Measurements from ENCODE around the gene GPD1L. TPM values are rescaled to one million over a fixed set of nuclear protein-coding genes. Genes with fewer than 3 reads are reported as not detected.

GPD1L gene
- total and polyA plus RNA-seq, 10 of the 15 experiments (the other 5 are each of a cell fraction or from before 2014, with no cell fraction given), result 0.77 to 4.8 (median 3.9) TPM

DNA sequence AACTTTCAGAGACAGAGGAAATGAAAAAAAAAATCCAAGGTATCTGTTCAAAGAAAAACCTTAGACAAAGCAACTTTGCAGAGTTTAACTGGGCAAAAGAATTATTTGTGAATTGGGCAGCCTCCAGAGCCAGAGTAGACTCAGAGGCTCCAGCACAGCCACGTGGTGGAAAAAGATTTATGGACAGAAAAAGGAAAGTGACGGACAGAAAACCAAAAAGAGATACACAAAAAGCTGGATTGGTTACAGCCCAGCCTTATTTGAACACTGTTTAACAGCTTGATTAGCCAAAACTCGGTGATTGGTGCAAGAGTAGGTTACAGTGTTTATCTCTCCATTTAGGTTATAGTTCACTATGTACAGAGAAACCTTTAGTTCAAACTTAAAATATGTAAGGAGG lies 23.7 kb upstream of the GPD1L start:
- ChIA-PET POLR2A (no interaction called here), CTCF (interaction anchor here (0.9 kb wide), 1 partner anchor 64 kb away, joined by 3 read pairs; no protein-coding TSS in a partner anchor), RAD21 (ENCODE audit: unreplicated experiment) (no interaction called here), SMC1A (ENCODE audit: uncharacterized antibody, unreplicated experiment) (no interaction called here)
- TF ChIP-seq GATAD2B (conservative IDR thresholded peaks at IDR 0.05; ENCODE audit: low read depth), result no peak
- TF ChIP-seq BACH1 (IDR thresholded peaks at IDR 0.05; ENCODE audit: borderline replicate concordance), result no peak
- TF ChIP-seq, protein P1, sequence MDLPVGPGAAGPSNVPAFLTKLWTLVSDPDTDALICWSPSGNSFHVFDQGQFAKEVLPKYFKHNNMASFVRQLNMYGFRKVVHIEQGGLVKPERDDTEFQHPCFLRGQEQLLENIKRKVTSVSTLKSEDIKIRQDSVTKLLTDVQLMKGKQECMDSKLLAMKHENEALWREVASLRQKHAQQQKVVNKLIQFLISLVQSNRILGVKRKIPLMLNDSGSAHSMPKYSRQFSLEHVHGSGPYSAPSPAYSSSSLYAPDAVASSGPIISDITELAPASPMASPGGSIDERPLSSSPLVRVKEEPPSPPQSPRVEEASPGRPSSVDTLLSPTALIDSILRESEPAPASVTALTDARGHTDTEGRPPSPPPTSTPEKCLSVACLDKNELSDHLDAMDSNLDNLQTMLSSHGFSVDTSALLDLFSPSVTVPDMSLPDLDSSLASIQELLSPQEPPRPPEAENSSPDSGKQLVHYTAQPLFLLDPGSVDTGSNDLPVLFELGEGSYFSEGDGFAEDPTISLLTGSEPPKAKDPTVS (IDR thresholded peaks at IDR 0.05; ENCODE audit: low read depth, low read length), result no peak
- H3K36me3 ChIP-seq (ENCODE audit: control insufficient read depth in 2 of 2, insufficient read depth in 2 of 2, low read length in 1 of 2), result no peaks in the 10 kb centered on the region
- no peak overlapping the region for H3K4me3 ChIP-seq
- no peak overlapping the region for H2AFZ ChIP-seq (ENCODE audit: control insufficient read depth, low read depth, low read length)
- in situ Hi-C loops (cut with MboI), result no loop called here
- DNase-seq (ENCODE audit: low read depth, low spot score) (no peak), FAIRE-seq (no peak), ATAC-seq (no peak)
- BruUV-seq (replicated peaks), result no TSS peak
- no peaks in the 10 kb centered on the region for H3K4me1 ChIP-seq (ENCODE audit: control insufficient read depth, insufficient read depth, low read length)
- no peaks in the 10 kb centered on the region for H3K9me3 ChIP-seq (replicated peaks; ENCODE audit: control insufficient read depth, insufficient read depth, low read length)
- H3K79me2 ChIP-seq (ENCODE audit: control insufficient read depth, insufficient read depth, low read length), result no peaks in the 10 kb centered on the region
- intact Hi-C loops (cut with micrococcal nuclease; ENCODE audit: unreplicated experiment), result no loop called here
- no peaks in the 10 kb centered on the region for H4K20me1 ChIP-seq (ENCODE audit: control insufficient read depth, insufficient read depth)
- H3K4me2 ChIP-seq (ENCODE audit: control insufficient read depth, insufficient read depth), result no peak overlapping the region
- no peak overlapping the region for H3K9ac ChIP-seq (ENCODE audit: control insufficient read depth, insufficient read depth, low read length)
- no peaks in the 10 kb centered on the region; a peak in 1 of 4 replicates for H3K27me3 ChIP-seq (replicated peaks in 1 of 2; ENCODE audit: control insufficient read depth in 2 of 2, insufficient read depth in 2 of 2, low read length in 1 of 2)
- 15% methylated on average over 2 of the region's 3 CpGs for whole genome bisulfite sequencing (ENCODE audit: insufficient coverage, insufficient replicate concordance, low lambda C conversion rate, missing lambda C conversion rate)
- H3K27ac ChIP-seq (ENCODE audit: control insufficient read depth, insufficient read depth), result no peak overlapping the region

DNA sequence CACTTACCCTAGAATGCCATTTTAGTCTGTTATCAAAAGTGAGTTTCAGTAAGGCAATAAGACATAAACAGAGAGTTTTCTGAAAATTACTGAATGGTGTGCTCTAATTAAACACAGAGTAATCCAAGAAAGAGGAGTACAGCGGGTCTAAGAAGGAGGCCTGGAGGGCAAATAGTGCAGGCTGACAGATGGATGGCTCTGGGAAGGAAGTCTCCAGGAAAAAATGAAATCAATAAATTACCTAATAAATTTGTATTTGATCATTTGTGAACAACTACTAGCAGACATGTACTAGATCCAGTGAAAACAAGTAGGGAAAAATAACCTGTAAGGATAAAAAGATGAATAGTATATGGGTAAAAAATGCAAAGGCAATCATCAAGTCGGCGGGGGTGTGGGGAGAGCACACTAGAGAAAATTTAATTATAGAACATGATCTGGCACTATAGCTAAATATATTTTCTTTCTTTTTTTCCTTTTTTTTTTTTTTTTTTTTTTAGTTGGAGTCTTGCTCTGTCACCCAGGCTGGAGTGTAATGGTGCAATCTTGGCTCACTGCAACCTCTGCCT lies 22.6 kb upstream of the GPD1L start:
- Histone ChIP-seq H3K36me3 (ENCODE audit: control insufficient read depth in 2 of 2, insufficient read depth in 2 of 2, low read length in 1 of 2) (no peaks in the 10 kb centered on the region), H3K4me3 (no peak overlapping the region), H2AFZ (ENCODE audit: control insufficient read depth, low read depth, low read length) (no peak overlapping the region), H3K79me2 (ENCODE audit: control insufficient read depth, insufficient read depth, low read length) (no peaks in the 10 kb centered on the region), H3K27ac (ENCODE audit: control insufficient read depth, insufficient read depth) (no peak overlapping the region), H3K4me1 (ENCODE audit: control insufficient read depth, insufficient read depth, low read length) (no peaks in the 10 kb centered on the region), H3K9ac (ENCODE audit: control insufficient read depth, insufficient read depth, low read length) (no peak overlapping the region), H3K4me2 (ENCODE audit: control insufficient read depth, insufficient read depth) (no peak overlapping the region), H3K9me3 (replicated peaks; ENCODE audit: control insufficient read depth, insufficient read depth, low read length) (no peaks in the 10 kb centered on the region), H4K20me1 (ENCODE audit: control insufficient read depth, insufficient read depth) (no peaks in the 10 kb centered on the region), H3K27me3 (replicated peaks in 1 of 2; ENCODE audit: control insufficient read depth in 2 of 2, insufficient read depth in 2 of 2, low read length in 1 of 2) (no peaks in the 10 kb centered on the region; a peak in 1 of 4 replicates)
- in situ Hi-C loops (cut with MboI), result no loop called here
- ChIA-PET CTCF (no interaction called here), POLR2A (no interaction called here), SMC1A (ENCODE audit: uncharacterized antibody, unreplicated experiment) (no interaction called here), RAD21 (ENCODE audit: unreplicated experiment) (no interaction called here)
- no peak for FAIRE-seq
- no peak for DNase-seq (ENCODE audit: low read depth, low spot score)
- ATAC-seq, result no peak
- no TSS peak for BruUV-seq (replicated peaks)
- intact Hi-C loops (cut with micrococcal nuclease; ENCODE audit: unreplicated experiment), result no loop called here
- WGBS (ENCODE audit: insufficient coverage, insufficient replicate concordance, low lambda C conversion rate, missing lambda C conversion rate), result 83% methylated on average over 3 of the region's 3 CpGs
- TF ChIP-seq, protein P2, sequence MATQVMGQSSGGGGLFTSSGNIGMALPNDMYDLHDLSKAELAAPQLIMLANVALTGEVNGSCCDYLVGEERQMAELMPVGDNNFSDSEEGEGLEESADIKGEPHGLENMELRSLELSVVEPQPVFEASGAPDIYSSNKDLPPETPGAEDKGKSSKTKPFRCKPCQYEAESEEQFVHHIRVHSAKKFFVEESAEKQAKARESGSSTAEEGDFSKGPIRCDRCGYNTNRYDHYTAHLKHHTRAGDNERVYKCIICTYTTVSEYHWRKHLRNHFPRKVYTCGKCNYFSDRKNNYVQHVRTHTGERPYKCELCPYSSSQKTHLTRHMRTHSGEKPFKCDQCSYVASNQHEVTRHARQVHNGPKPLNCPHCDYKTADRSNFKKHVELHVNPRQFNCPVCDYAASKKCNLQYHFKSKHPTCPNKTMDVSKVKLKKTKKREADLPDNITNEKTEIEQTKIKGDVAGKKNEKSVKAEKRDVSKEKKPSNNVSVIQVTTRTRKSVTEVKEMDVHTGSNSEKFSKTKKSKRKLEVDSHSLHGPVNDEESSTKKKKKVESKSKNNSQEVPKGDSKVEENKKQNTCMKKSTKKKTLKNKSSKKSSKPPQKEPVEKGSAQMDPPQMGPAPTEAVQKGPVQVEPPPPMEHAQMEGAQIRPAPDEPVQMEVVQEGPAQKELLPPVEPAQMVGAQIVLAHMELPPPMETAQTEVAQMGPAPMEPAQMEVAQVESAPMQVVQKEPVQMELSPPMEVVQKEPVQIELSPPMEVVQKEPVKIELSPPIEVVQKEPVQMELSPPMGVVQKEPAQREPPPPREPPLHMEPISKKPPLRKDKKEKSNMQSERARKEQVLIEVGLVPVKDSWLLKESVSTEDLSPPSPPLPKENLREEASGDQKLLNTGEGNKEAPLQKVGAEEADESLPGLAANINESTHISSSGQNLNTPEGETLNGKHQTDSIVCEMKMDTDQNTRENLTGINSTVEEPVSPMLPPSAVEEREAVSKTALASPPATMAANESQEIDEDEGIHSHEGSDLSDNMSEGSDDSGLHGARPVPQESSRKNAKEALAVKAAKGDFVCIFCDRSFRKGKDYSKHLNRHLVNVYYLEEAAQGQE (IDR thresholded peaks at IDR 0.05; ENCODE audit: low read depth, low read length), result no peak
- TF ChIP-seq ZNF274 (IDR thresholded peaks at IDR 0.05; ENCODE audit: insufficient read depth, insufficient read length), result no peak
- no peak for TF ChIP-seq TCF12 (IDR thresholded peaks at IDR 0.05; ENCODE audit: low read depth, low read length)
- TF ChIP-seq IRF4 (IDR thresholded peaks at IDR 0.05; ENCODE audit: low read depth, low read length), result no peak
- no peak for TF ChIP-seq ASH2L (IDR thresholded peaks at IDR 0.05; ENCODE audit: borderline replicate concordance, low read depth)
- no peak for TF ChIP-seq MYC (IDR thresholded peaks at IDR 0.05; ENCODE audit: insufficient read depth, insufficient read length, insufficient replicate concordance, low read length, severe bottlenecking)
- no peak for TF ChIP-seq NR2C1 (IDR thresholded peaks at IDR 0.05)

Measured in GM12878 (cell line).